DMS79 treated with DMSO at 0.1 percent for 48 hours (cell line): Measurements from ENCODE around the gene DDX50.
"Not testable (repeated sequence)": the region's sequence is repeated elsewhere in the genome, so short reads cannot be mapped to it uniquely, and the experiment has no call there.

ENCODE experiments used
- DNase-seq: peaks from one replicate; lab custom pipeline; 2025; lab: John Stamatoyannopoulos, UW

Gene DDX50, protein sequence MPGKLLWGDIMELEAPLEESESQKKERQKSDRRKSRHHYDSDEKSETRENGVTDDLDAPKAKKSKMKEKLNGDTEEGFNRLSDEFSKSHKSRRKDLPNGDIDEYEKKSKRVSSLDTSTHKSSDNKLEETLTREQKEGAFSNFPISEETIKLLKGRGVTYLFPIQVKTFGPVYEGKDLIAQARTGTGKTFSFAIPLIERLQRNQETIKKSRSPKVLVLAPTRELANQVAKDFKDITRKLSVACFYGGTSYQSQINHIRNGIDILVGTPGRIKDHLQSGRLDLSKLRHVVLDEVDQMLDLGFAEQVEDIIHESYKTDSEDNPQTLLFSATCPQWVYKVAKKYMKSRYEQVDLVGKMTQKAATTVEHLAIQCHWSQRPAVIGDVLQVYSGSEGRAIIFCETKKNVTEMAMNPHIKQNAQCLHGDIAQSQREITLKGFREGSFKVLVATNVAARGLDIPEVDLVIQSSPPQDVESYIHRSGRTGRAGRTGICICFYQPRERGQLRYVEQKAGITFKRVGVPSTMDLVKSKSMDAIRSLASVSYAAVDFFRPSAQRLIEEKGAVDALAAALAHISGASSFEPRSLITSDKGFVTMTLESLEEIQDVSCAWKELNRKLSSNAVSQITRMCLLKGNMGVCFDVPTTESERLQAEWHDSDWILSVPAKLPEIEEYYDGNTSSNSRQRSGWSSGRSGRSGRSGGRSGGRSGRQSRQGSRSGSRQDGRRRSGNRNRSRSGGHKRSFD

DNA sequence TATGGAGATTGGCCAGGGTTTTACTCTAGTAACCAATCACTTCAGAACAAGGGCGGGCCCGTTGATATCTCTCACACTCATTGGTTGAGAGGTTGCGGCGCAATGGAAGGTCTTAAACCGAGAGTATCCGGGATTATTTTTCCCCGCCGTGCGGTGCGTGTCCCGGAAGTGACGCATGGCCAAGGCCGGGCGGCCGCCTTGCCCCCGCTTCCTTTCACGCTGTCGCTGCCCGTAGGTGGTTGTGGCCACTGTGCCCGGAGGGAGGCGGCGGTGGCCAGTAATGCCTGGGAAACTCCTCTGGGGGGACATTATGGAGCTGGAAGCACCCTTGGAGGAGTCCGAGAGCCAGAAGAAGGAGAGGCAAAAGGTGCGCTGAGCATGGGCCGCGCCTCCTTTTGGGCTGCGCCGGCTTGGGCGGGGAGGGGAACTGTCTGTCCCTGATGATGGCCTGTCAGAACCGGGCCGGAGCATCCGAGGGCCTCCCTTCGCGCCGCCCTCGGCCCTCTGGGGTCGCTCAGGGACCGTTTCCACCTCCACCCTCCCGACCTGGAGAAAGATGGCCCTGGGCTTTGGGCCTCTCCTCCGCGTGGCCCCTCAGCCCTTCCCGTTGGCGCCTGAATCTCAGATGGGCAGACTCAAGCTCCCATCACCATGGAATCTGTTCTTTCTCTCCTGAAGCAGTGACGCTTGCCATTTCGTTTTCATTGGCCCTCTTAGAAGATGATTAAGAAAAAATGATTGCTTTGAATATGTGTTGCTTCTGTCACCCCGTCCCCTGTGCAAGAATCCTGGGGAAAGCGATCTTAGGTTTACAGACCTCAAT, at the start of gene DDX50:
TSS of gene DDX50 (plus strand) at position 211 of the 823 bp plus-strand sequence. CDS start at position 281, 70 bp downstream.
- DNase-seq = peak; percentile 89

DNA sequence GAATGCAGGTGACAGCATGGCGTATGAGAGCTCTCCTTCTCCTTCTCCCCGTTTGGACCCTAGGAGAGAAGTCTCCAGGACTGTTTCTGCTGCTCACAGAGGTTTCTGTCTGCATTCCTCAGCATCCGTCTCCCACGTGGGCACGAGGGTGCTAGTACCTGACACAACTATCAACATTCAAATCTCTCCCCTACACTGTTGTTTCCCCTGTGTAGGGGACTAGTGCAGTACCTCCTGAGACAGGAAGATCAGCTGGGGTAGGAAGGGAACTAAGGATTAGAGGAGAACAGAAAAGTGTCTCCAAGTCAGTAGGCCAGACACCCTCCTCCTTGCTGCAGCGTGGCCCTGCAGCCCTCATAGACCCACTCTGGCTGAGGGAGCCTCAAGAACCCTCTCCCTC, 44.8 kb upstream of the DDX50 start:
- DNase-seq = no peak

DNA sequence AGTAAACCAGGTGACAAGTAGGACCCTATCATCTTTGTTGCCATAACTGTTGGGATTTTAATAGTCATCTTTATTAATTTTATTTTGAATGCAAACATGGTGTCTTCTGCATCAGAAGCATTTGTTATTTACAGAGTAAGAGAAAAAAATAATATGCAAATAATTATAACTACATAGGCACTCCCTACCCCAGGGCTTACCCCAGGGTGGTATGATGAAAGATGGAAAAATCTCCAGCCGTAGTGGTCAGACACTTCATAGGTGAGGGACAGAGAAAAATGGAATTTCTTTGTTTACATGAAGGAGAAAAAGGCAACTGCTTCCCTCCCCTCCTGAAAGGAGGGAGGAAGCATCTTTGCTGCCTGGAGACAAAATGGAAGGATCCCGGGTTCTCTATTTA, 44.1 kb upstream of the DDX50 start:
- no peak for DNase-seq

DNA sequence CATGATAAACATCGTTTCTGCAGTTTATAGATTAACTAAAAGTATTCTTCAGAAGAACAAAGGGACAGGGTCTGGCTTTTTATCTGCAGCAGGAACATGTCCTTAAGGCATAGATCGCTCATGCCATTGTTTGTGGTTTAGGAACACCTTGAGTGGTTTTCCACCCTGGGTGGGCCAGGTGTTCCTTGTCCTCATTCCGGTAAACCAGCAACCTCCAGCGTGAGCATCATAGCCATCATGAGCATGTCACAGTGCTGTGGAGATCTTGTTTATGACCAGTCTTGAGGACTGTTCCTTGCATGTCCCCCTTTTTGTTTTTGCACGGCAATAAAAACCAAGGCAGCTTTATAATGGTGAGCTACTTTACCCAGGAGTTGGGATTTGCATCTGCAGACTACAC, 39.9 kb upstream of the DDX50 start:
- no peak for DNase-seq

DNA sequence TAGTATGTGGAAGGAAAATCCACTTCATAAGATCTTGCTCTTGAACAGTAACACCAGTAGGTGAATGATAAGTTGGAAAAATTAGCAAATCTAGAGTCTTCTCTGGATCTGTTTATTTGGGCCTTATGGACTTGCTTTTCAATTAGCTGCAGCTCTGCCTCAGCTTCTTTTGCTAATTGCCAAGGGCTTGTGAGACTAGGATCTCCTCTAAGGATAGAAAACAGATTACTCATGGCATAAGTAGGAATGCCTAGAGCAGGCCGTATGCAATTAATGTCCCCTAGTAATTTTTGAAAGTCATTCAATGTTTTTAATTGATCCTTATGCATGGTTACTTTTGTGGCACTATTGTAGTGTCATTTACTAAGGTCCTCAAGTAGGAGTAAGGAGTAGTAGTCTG, 36.5 kb upstream of the DDX50 start:
- DNase-seq = no peak

DNA sequence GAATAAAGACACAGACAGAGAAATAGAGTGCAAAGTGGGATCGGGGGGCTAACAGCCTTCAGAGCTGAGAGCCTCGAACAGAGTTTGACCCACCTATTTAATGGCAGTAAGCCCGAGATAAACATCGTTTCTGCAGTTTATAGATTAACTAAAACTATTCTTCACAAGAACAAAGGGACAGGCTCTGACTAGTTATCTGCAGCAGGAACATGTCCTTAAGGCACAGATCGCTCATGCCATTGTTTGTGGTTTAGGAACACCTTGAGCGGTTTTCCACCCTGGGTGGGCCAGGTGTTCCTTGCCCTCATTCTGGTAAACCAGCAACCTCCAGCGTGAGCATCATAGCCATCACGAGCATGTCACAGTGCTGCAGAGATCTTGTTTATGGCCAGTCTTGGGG, 32.9 kb upstream of the DDX50 start:
- DNase-seq = not testable (repeated sequence)

DNA sequence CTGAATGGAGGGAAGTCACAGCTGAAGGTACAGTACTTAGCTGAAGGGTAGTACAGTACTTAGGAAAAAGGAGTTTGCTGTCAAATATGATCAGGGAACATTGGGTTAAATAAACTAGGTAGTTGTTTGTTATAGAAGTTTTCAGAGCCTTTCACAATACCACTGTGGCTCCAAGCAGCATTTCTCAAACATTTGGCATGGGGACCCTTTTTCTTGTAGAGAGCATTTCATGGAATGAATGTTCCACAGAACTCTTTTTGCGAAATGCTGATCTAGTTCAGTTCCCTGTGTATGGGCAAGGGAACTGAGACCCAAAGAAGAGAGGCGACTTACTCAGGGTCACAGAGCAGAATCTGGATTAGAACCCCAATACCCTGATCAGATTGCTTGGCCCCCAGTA, 31.5 kb upstream of the DDX50 start:
- no peak for DNase-seq

DNA sequence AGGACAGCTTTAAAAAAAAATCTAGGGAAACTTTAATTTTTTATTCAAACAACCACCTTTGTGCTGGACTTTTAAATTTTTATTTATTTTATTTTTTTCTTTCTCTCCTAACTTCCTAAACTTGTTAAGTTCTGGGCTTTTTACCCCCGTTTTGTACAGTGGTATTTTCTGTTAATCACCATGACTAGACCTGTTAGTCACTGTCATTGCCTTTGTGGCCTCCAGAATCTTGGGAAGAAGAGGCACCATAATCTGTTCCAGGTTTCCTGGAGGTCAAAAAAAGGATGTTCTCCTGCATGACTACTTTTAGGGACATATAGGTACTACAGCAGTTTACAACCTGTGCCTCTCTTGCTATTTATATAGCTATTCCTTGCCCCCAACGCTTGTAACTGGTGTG, 31.1 kb upstream of the DDX50 start:
- DNase-seq = no peak

DNA sequence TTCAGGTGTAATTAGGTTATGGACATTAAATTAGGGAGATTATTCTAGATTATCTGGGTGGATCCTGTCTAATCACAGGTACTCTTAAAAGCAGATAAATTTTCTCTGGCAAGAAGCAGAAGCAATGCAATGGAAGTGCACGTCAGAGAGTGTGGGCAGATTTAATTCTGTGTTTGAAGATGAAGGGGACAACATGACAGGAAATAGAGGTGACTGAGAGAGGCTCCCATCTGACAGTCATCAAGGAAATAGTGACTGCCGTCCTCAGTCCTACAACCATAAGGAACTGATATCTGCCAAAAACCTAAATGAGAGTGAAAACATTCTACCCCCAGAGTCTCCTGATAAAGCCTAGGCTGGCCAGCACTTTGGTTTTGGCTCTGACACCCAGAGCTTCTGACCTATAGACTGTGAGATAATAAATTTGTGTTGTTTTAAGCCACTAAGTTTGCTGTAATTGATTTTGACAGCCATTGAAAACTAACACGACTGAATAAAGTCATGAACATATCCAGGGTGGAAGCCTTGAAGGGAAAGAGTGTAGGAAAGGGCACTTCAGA, 30.5 kb upstream of the DDX50 start:
- DNase-seq = no peak

DNA sequence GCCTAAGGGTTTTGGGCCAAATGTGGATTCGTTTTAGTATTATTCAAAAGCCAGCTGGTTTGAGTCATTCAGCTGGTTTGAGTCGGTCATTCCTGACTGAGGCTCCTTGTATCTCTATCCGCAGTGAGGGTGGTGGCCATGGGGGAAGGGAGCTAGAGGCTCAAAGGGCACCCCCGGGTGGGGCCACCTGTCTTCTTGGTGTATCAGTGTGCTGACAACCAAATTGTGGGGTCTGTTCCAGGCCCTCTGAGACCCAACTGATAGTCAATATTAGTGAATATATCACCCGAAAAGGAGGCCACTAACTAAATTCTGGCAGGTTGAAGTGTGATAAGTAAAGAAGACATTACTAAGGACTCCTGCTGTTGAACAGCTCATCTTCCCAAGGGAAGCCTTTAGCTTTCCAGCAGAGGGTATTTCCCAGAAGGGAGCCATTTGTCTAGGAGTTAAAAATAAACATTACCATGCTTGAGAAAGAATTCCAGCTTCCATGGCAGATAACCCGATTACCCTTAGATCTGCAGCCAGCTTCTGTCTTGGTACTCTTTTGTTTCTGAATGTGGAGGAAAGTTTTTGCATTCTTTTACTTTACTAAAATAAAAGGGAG, 29.9 kb upstream of the DDX50 start:
- DNase-seq = peak; percentile 47

DNA sequence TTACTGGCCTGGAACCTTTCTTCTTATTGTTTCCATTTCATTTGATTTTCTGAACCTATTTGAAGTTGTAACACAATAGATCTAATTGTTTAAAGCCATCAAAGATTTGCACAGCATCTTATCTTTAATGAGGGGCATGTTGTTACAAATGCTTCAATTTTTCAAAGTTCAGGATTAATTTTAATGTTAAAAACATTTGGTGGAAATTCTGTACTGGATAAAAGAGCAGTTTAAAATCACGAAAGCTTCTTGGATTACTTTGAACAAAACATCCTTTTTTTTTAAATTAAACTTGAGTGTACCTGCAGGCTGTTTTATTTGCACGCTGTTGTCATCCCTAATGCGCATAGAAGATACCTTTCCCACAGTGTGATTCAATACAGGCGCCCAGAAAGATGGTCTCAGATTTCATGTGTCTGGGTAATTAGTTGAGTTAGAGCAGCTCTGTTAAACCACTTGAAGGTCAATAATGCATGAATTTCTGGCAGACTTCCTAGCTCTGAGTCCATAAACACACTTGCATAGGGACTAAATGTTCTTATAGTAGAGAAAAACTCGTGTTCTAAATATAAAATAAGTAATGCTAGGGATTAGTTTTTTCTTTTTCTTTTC, 29.3 kb upstream of the DDX50 start:
- DNase-seq = peak; percentile 91

DNA sequence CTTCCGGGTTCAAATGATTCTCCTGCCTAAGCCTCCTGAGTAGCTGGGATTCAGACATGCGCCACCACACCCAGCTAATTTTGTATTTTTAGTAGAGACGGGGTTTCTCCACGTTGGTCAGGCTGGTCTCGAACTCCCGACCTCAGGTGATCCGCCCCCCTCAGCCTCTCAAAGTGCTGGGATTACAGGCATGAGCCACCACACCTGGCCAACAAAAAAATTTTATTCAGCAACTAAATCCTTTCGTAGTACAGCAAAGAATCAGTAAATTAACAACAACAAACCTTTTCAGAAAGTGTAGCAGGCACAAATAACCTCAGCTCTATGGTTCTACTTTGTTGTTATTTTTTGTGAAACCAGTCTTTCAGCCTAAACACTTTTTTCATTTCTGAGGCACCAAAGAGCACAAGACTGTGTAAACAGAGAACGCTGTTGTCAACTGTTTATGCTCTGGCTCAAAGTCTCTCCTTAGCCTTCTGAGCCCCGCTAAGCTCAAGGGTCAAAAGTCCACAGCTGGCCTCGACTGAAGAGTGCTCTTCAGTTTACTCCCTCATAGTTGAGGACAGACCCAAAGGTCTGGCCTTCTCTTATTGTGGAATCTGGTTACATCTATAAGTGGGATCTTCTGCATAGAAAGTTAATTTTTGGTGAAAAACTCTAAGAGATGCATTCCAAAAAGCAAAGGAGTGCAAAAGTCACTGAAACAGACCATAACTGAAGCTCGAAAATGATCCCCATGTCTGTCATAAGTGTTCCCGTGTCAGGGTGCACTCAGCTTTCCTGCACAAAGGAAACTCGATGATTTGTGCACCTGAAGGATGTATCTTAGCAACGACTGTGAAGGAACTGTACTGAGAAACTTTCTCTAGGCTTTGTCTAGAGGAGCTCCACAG, 24.6 kb upstream of the DDX50 start:
- peak; percentile 49 for DNase-seq

DNA sequence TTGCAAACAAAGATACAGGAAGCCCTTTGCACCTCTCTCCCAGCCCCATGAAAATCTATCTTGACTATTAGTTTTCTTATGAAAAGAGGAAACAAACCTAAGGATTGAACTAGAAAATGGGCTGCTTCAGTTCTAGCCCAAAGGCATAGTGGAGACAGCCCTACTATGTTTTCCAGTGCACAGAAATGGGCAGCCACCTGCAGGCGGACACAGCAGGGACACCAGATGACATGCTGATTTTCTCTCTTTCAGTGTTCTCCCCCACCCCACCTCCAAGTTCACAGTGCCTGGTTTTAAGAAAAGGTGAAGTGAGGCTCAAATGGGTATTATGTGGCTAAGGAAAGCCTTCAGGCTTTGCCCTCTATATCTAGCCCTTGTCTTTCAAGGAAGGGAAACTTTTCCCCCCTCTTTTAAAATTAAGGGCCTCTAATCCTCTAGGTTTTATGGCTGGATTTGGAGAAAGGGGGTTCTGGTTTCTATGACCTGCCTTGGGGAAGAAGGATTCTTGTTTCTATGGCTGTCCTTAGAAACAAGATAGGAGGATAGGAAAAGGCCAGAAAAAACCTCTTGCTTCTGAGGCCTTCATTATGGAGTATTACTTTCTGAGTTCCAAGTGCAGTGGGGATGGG, 23.5 kb upstream of the DDX50 start:
- no peak for DNase-seq

DNA sequence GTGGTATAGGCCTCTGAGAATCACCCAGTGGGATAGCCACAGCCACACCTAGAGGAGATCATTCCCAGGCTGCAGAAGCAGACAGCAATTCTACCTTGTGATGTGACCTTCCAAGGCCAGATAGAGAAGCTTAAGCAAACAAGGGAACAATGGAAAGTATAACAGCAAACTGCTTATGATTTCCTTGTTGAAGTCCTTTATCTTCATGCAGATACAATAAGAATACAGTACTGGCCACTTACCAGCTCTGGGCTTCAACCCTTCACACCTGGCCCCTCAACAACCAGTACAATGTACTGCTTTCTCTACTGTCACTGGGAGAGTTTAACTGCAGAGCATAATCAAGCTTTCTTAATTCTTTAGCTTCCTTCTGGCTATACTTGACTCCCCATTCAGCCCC, 22.6 kb upstream of the DDX50 start:
- no peak for DNase-seq

DNA sequence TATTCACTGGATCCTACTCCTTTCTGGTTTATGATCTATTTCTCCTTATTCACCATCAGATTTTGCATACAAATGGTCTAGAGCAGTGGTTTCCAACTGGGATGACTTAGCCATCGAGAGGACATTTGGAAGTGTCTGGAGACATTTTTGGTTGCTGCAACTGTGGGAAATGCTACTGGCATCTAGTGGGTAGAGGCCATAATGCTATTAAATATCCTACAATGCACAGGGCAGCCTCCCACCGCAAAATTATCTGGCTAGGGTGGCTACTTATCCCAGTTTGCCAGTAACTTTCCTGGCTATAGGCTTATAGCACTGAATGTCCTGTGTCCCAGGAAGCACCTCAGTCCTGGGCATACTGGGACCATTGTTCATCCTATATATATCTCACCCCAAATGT, 21.5 kb upstream of the DDX50 start:
- DNase-seq = no peak

DNA sequence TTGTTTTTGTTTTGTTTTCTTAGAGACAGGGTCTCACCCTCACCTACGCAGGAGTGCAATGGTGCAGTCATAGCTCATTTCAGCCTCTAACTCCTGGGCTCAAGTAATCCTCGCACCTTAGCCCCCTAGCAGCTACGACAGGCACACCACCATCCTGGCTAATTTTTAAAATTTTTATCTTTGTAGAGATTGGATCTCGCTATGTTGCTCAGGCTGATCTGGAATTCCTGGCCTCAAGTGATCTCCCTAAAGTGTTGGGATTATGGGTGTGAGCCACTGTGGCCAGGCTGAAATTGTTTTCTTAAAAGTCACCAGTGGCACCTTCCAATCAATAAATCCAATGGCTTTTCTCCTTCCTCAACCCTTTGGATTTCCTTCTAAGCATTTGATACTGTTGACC, 20.9 kb upstream of the DDX50 start:
- DNase-seq = no peak

DNA sequence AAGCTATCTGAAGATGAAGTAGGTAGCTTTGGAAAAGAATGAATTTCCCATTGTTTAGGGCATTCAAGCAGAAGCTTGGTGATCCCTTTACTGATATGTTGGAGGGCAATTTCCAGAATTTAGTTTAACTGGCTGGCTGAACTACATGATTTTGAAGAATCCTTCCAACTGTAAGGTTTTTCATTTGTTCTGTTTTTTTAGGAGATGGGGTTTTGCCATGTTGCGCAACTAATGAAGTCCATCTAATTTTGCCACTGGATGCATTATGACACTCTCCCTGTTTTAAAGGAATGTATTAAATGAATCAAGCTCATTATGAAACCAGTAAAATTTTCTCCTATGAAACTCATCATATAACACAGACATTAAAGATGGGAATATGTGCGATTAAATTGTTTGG, 6.1 kb upstream of the DDX50 start:
- DNase-seq = no peak

DNA sequence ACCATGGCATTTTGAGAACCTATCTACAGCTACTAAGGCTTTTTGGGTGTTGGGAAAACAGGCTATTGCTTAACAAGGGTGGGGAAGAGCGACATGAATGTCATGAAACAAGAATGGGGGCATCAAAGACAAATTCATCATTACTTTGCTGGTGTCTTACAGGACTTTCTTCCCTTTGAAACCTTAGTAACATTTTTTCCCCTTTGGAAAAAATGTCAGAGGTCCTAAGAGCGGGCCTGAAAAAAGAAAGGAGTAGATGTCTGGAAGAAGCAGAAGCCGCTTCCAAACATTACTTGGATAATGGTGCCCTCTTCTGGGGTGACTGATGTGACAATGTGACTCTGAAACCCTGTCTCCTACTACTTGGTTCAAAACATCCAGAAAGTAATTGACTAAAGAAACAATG, 3.8 kb upstream of the DDX50 start:
- DNase-seq = peak; percentile 62

DNA sequence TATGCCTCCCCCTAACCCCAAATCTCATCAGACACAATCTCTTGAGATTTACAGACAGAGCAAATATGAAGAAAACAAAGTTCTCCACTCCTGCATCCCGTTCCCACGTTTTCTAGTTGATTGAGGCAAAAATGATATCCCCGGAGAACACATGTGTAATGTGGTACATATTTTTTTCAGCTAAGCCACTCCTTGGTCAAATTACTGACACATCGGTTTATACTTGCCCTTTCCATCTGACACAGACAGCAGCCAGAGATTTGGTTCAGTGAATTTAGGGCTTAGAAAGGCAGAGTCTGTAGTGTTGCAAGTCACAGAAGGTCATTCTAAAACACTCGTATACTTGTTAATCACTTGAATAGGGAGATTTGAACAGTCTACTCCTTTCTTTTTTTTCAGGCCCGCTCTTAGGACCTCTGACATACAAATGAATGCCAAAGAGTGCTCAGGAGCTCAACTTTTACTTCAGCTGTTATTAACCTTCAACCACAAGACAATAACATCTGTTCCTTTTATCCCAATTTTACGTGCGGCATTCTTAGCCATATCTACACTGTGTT, 1.8 kb upstream of the DDX50 start:
- no peak for DNase-seq
